ENCODE measurements around the gene HMGCS2.

DNA sequence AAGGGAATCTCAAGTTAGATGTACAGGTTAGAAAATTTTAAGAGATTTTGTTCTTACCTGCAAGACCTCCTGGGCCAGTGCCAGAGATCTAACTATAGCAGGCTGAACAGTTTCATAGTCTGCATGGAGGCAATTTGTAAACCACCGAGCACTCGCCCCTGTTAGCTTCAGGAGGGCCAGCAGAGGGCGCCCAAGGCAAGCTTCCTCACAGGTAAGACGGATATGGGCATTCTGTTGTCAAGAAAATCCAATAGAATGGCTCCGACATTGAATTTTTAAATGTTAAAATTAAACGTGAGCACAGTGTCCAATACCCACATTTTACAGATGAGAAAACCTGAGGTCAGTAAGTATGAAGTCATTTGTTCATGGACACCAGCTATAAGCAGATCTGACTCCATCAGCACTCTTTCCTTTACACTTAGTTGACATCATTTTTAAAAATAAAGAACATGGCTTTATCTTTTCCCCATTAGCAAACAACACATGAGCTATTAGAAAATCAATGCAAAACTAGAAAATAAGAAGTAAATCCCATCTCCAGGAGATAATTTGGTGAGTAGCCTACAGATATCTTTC is 40.4 kb upstream of the HMGCS2 start:
- TF ChIP-seq, protein P1, sequence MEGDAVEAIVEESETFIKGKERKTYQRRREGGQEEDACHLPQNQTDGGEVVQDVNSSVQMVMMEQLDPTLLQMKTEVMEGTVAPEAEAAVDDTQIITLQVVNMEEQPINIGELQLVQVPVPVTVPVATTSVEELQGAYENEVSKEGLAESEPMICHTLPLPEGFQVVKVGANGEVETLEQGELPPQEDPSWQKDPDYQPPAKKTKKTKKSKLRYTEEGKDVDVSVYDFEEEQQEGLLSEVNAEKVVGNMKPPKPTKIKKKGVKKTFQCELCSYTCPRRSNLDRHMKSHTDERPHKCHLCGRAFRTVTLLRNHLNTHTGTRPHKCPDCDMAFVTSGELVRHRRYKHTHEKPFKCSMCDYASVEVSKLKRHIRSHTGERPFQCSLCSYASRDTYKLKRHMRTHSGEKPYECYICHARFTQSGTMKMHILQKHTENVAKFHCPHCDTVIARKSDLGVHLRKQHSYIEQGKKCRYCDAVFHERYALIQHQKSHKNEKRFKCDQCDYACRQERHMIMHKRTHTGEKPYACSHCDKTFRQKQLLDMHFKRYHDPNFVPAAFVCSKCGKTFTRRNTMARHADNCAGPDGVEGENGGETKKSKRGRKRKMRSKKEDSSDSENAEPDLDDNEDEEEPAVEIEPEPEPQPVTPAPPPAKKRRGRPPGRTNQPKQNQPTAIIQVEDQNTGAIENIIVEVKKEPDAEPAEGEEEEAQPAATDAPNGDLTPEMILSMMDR (IDR thresholded peaks at IDR 0.05; ENCODE audit: low read depth, low read length): peak; percentile 98
- TF ChIP-seq EZH2phosphoT487 (IDR thresholded peaks at IDR 0.05; ENCODE audit: low read depth): no peak

Data from OCI-LY3 (cell line).